8988T (cell line): Measurements from ENCODE around the gene LRIT2.

Experiments
- DNase-seq: peaks from one replicate; pipeline ENCODE4 v3.0.0; 2011

Gene LRIT2, protein sequence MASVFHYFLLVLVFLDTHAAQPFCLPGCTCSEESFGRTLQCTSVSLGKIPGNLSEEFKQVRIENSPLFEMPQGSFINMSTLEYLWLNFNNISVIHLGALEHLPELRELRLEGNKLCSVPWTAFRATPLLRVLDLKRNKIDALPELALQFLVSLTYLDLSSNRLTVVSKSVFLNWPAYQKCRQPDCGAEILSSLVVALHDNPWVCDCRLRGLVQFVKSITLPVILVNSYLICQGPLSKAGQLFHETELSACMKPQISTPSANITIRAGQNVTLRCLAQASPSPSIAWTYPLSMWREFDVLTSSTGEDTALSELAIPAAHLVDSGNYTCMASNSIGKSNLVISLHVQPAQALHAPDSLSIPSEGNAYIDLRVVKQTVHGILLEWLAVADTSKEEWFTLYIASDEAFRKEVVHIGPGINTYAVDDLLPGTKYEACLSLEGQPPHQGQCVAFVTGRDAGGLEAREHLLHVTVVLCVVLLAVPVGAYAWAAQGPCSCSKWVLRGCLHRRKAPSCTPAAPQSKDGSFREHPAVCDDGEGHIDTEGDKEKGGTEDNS

DNA sequence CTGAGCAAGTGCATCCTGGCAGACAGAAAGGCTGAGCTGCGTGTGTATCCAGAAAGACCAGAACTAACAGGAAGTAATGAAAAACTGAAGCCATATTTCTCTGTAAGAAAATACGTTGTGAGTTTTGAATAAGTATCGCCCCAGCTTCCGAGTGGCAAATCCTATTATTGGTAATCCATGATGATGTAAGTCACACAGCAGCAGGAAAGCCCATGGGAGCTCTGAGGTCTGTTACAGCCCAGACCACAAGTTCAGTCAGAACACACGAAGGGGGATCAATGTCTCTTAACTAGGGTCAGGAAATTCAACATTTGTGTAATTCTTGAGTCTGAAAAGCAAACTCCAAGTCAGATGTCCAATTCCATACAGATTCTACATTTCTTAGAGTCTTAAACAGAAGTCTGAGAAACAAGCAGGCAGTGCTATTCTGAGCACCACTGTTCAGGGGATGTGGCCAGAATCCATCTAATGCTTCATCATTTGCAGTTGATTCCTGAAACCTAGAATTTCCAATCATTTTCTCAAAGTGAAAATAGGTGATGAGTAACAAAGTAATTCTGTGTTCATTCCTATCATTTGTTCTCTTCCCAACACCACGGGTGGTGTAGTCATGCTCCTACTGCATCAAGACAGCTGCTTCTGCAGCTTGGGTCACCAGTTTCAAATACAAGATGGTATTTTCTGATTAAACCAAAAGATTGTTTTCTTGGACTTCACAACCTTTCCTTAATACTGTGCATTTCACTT is at the start of gene LRIT2:
LRIT2 (minus strand) TSS at position 118 of the 747 bp plus-strand sequence; CDS start at position 94, 24 bp downstream.
- DNase-seq, result no peak

DNA sequence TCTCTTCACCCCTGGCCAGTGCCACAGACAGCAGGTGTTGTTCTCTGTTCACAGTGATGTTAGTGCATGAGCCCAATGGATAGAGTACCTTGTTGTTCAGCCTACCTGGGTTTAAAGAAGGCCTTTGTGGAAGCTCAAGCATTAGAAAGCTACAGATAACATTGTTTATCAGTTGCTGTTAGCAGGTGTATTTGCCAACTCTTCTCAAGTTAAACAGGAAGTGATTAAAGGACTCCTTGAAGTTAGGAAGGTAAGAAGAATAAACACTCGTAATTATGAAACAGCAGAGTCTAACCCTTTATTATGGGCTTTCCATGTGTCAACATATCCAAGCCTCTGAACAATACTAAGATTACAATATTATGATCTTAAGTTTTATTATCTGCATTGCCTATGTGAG is 45.4 kb upstream of the LRIT2 start:
- DNase-seq, result no peak

DNA sequence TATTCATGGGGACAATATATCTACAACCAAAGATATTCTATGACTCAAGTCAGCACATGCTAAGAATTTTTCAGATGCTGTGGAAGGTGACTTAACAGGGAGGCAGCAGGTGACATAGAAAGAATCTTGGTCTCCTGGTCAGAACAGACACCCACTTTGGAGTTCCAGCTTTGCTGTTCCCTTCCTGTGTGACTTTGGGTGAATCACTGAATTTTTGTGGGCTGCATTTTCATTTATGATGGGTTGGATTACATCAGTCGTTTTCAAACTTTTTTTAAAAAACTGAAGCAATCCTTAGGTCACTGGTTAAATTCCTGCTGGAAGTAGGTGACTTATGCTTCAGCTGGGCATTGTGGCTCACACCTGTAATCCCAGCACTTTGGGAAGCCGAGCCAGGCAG is 44.4 kb upstream of the LRIT2 start:
- DNase-seq, result no peak

DNA sequence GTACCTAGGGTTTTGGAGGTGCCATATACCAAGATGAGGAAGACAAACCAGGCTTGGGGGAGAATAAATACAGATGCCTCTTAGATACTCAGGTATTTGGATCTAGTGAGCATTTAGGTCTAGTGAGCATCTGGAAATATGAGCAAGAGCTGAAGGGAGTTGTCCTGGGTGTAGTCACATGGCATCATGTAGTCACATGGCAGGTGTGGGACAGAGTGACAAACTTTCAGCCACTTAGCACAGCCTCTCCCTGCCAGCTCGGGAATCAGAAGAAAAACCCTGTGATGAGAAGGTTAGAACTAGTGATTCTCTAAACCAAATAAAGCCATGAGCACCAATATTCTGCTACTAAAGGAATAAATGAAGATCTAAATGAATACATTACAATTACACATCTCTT is 43.8 kb upstream of the LRIT2 start:
- no peak for DNase-seq

DNA sequence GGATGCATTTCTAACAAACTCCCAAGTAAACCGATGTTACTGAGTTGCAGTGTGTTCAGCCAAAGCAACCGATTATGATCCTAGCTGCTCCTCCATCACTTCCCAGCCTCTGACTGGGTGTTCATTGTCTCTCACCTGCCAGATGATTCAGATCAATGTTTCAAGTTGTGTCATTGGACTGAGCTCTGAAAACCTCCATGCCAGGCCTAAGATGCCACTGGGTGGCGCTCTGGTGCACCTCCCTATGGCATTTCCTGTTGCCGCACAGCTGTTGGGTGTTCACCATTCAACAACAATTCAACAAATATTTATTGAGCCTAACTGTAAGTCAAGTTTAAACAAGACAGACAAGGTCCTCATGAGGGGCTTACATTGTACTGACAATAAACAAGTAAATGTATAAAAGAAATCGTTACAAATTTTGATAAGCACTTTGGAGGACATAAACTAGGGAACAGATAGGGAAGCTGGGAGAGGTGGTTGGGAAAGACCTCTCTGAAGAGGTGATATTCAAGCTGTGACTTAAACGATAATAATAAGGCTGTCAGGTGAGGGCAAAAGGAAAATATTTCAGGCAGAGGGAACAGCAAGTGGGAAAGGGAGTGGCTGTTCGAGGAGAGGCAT is 42.3 kb upstream of the LRIT2 start:
- no peak for DNase-seq

DNA sequence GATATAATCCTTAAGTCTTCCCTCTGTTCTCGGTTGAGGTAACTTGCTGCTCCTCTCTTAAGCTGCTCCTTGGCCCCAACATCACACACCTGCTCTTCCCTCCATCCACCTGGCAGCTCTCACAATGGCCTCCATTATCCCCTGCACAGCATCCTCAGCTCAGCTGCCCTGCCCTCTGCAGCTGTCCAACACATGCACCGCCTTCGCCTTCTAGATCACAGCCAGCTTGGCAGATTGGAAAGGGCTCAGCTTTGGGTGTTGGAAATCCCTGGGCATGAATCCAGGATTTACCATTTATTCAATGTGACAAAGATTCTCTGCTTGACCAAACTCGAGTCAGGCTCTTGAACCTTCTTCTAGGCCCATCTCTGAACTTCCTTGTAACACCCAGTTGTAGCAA is 40.1 kb upstream of the LRIT2 start:
- DNase-seq, result no peak

DNA sequence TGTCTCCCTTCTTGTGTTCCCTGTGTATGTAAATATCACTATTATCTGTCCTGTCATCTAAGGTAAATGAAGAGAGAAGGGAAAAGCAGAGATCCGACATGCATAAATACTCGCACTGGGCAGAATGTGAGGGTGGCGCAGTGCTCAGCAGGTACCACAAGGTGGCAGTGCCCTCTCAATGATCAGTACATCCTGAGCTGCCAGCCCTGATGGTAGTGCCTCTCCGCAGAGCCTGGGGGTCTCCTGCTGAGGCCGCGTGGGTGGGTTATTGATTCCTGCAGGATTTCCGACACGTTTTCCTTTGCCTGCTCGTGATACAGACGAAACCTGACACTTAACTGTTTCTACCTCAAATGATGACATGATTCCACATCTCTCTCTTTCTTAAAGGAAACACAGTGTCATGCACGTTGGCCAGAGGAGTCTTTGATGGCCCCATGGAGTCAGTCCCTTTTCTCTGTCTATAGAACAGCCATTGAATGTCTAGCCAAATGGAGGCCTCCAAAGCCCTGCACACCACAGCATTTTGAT is 39.3 kb upstream of the LRIT2 start:
- no peak for DNase-seq

DNA sequence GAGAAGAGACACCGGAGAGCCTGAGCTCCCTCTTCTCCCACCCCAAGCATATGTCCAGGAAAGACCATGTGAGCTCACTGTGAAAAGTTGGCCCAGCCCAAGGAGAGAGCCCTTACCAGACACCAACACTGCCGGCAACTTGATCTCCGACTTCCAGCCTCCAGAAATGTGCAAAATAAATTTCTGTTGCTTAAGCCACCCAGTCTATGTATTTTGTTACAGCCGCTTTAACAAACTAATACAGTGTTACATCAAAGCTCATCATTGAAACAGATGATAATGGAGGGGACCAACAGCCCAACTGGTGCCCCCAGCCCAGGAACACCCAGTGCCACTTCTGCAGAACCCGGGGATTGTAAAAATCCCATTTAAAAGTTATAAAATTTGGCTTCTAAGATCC is 38.4 kb upstream of the LRIT2 start:
- no peak for DNase-seq

DNA sequence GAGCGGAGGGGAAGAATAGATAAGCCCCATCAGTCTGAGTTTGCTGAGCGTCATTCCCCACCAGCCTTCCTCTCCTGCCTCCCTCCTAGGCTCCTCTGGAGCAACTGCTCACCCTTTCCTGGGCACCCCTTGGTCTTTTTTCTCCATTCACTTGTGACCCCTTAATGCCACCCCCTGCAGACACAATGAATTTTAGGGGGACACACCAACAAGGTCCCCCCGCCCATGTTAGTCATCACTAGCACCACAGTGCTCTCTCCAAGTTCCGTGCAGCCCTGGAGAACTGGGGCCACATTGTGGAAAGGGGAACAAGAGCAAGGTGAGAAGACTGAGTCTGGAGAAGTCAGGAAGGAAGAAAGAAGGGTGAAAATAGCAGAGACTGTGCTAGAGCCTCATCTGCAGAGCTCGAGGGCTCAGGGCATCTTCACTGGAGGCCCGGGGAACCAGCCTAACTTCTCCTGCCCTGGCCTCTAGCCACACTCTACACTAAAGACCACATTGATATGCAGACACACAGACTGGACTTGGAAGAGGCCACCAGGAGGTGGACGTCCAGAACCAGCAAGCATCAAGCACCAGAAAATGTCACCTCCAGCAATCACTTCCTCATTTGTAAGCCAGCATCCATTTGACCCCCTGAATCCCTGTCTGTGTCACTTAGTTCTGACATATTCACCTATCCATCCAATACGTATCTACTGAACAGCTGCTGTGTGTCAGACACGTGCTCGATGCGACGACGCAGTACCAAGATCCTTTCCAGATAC is 37.0 kb upstream of the LRIT2 start:
- no peak for DNase-seq

DNA sequence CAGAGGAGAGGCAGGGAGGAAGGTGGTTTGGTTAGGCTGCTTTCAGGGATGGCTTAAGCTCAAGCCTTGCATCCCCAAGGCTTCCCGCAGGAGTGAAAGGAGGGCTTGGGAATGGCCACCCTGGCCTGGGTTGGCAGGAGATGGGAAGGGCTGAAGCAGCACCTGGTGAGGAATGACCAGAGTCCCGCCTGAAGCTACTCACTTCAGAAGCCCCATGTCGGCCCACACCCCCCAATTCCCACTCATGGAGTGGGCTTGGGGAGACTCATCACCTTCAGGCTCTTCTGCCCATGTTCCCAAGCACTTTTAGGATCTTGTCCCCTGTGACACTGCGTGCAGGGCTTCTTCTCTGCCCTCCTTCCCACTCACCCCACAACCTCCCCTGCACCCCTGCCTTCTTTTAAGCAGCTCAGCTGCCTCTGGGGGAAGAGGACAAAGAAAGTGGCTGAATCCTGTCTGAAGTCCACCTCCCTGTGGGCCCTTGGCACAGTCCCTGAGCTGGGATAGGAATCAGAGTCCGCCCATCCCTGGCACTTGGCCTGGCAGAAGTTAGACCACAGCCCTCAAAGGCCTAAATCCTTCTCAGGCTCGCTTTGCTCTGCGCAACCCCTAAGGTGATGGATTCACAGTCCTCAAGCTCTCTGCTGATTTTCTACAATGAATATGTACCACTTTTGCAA is 36.0 kb upstream of the LRIT2 start:
- DNase-seq, result no peak

DNA sequence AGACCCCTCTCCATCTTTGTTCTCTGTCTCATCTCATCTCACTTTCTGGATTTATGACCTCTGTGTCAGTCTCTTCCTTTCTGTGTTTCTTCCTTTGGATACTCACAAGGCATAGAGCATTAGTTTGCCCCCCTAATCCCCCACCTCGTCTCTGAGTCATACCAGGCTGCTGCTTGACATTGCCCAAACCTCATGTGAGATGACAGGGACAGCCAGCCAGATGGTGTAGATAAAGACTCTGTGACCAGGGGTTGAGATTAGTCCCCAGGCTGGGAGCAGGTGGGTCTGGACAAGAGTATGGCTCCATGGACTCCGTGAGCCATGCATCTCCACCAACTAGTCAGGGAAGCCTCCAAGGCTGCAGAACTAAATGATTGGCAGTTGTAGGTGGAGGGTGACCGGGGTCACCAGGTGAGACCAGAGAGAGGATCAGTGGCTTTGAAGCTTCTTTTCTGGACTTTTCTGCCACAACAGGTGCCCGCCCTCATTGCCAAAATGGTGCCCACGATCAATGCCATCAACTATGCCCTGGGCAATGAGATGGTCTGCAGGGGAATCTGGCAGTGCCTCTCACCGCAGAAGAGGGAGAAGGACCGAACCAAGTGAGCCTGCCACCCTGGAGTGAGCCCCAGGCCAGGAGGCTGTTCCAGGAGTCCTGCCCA is 32.8 kb upstream of the LRIT2 start:
- no peak for DNase-seq

DNA sequence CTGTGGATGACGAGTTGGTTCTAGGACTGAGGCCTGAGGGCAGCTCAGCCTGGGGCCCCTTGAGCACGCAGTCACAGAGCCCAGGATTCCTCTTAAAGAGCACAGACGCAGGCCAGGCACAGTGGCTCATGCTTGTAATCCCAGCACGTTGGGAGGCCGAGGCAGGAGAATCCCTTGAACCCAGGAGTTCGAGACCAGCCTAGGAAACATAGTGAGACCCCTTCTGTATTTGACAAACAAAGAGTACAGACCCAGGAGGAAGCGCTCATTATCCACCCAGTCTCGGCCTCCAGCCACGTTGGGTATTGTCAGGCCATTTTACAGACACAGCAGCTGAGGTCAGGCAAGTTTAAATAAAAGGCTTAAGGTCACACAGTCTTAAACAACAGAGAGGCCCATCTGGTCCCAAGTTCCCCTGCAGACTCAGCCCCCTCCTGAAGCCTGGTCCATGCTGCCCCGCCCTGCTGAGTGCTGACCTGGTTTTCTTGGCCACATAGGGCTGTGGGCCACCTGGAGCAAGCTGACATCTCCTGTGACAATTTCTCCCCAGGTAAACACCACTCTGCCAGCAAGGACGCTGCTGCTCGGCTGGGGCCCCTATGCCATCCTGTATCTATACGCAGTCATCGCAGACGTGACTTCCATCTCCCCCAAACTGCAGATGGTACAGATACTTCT is 32.1 kb upstream of the LRIT2 start:
- no peak for DNase-seq

DNA sequence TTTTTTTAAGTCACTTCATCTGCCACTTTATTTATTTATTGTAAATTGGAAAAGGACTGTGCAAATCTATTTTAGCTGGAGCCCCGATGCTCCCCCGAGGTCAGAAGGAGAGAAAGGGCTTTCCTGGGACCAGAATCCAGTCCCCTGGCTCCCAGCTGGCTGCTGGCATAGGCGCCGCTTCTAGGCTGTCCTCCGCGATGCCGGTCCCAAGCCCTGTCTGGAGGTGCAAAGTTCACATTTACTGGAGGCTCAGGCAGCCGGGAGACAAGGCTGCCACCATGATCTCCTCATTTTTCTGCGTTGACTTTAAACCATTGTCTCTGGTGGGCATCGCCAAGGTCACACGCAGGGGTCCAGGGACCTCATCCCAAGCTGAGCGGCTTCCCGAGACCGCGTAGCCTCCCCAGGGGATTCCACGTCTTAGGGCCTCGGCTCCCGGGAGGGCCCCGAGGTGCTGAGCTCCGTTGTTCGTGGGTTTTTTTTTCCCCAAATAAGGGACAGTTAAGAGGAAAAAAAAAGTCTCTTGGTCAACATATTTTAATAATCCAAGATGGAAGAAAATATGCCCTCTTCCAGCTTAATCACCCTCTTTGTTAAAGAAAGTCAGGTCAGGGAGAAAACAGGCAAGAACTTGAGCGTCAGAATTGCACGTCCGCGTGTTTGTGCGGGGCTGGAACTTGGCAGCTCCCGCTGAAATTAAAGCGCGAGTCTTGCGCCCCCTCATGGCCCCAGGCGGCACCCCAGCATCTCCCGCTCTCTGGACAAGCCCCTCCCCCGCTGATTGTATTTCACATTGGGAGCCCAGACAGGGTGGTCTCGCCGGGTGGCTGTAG is 31.4 kb upstream of the LRIT2 start:
- DNase-seq, result no peak

DNA sequence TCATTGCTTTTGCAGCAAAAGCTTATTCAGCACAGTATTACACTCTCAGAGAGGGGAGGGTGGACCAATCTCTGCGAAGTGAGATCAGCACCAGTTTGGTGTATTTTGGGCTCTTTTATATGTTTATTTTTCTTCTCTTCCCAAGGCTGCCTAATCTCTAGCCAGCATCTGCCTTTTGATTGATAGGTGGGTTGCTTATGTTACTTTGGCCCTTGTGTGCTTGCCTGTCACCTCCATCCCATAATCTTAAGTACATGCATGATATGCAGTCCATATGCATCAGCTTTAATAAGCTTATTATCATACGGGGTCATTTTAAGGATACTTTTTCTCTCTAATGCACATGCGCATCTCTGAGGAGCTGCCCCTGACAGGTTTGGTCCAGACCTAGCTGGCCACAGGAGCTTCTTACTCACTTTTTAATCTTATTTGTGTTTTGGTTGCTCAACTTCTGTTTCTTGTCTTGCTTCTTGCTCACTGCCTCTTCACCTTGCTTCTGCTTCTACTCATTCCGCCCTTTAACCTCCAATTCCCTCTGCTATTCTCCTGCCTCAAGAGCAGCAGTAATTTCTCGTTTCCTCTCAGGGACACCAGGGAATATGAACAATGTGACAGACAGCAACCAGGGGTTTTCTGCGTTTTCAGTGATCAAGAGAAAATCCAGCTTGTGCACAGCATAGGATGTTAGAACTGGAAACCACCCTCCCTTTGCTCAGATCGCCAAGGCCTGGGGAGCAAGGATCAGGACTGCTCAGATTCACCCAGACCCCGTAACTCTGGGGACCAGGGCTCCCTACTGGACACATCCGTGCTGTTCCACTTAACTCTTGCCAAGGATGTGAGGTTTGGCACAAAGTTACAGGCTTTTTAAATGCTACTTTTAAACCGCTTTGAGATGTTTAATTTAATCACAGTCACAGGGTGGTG is 29.5 kb upstream of the LRIT2 start:
- no peak for DNase-seq

DNA sequence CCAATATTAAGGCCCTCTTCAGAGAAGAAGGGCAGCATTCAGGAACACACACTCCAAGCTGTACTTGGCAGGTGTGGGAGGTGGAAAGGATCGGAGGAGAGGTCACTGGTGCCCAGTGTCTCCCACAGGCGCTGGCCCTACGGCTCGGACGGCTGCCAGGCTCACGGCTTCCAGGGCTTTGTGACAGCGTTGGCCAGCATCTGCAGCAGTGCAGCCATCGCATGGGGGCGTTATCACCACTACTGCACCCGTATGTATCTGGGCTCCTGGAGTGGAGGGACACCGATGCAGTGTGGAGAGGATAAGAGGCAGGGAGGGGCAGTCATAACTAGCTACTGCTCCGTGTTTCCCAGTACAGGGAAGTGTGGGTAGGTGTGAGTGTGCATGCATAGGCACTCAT is 23.4 kb upstream of the LRIT2 start:
- DNase-seq, result no peak

DNA sequence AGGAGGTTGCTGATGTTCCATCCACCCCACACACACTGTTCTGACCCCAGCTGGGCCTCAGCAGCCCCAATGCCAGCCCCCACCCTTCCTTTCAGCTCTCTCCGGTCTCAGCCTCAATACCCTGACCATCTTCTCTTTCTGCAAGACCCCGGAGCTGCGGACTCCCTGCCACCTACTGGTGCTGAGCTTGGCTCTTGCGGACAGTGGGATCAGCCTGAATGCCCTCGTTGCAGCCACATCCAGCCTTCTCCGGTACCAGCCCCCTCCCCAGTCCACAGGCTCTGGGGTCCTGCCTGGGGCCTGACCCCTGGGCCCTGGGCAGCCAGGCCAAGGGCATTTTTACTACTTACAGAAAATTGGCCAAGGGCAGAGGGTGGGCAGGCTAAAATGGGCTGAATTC is 22.2 kb upstream of the LRIT2 start:
- DNase-seq, result no peak

DNA sequence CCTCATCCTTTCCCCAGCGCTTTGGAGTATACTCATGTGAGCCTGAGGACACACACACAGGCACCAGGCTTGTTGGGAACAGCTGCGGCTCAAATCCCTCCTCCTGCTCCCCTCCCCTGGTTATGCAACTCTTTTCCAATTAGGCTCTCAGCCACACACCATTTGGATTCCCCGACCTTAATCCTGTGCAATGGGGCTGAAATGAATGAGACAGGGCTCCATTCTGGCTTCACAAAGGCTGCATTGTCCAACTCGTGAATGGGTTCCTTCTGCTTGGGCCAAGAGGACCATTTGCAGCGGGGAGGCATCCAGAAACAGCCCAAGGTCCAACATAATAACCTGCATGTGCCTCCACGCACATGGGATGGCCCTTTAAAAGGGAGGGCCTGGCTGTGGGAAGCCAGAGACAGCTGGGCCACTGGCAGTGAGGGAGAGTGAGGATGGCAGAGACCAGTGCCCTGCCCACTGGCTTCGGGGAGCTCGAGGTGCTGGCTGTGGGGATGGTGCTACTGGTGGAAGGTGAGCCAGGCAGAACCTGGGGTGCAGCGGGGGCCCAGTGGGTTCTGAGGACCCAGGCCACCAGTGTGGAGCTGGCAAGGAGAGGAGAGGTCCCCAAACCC is 19.4 kb upstream of the LRIT2 start, which contains the start of gene RGR:
RGR (plus strand) TSS at position 403 of the 620 bp plus-strand sequence; CDS start at position 441, 38 bp downstream.
- no peak for DNase-seq

DNA sequence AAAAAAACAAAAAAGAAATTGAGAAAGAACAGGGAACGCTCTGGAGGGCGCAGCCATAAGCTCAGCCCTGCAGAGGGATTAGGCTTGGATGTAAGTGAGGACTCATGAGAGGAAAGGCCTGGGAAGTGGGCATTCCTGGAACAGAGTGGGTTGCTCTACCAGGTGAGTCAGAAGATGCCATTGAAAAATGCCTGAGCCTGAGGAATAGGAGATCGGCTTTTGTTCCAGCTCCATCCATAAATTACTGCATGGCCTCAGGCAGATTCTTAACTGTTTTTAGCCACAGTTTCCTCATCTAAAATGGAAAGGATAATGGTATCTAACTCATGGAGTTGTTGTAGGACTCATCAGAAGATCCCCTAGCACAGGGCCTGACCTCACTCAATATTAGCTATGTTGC is 18.4 kb upstream of the LRIT2 start:
- DNase-seq, result no peak
